ENCODE data around the gene USP2.
"Not testable (repeated sequence)": the region's sequence is repeated elsewhere in the genome, so short reads cannot be mapped to it uniquely, and the experiment has no call there.

USP2 gene

GRCh38 chr11:119414321-119414720 is 32.8 kb upstream of the USP2 start:
- no peak for DNase-seq

GRCh38 chr11:119412072-119412471 is 30.6 kb upstream of the USP2 start:
- no peak for DNase-seq

GRCh38 chr11:119410501-119410900 is 29.0 kb upstream of the USP2 start:
- no peak for DNase-seq

GRCh38 chr11:119409731-119410130 is 28.2 kb upstream of the USP2 start:
- no peak for DNase-seq

- DNase-seq = no peak
Observed at GRCh38 chr11:119406005-119406404, 24.5 kb upstream of the USP2 start.

- not testable (repeated sequence) for DNase-seq
Observed at GRCh38 chr11:119405448-119405847, 24.0 kb upstream of the USP2 start.

GRCh38 chr11:119404872-119405271 is 23.4 kb upstream of the USP2 start:
- DNase-seq = no peak

GRCh38 chr11:119403021-119403420 is 21.5 kb upstream of the USP2 start:
- no peak for DNase-seq

- DNase-seq = no peak
Observed at GRCh38 chr11:119402470-119402869, 21.0 kb upstream of the USP2 start.

GRCh38 chr11:119400860-119401259 is 19.4 kb upstream of the USP2 start:
- no peak for DNase-seq

- DNase-seq = no peak
Observed at GRCh38 chr11:119397740-119398139, 16.2 kb upstream of the USP2 start.

- DNase-seq = no peak
Observed at GRCh38 chr11:119396835-119397234, 15.3 kb upstream of the USP2 start.

- DNase-seq = no peak
Observed at GRCh38 chr11:119391275-119391674, 9.8 kb upstream of the USP2 start.

GRCh38 chr11:119389611-119390254 is 8.2 kb upstream of the USP2 start:
- DNase-seq = no peak

GRCh38 chr11:119388103-119388502 is 6.6 kb upstream of the USP2 start:
- DNase-seq = no peak

GRCh38 chr11:119384332-119384731 is 2.8 kb upstream of the USP2 start:
- no peak for DNase-seq

GRCh38 chr11:119382513-119382912 is 1.0 kb upstream of the USP2 start:
- DNase-seq = not testable (repeated sequence)

GRCh38 chr11:119382101-119382500 is 611 bp upstream of the USP2 start:
- no peak for DNase-seq

- no peak for DNase-seq
Observed at GRCh38 chr11:119380827-119381180, 686 bp downstream of the USP2 start.

- no peak for DNase-seq
Observed at GRCh38 chr11:119380160-119380826, 1.2 kb downstream of the USP2 start.

- no peak for DNase-seq
Observed at GRCh38 chr11:119378851-119379465, 2.5 kb downstream of the USP2 start.

GRCh38 chr11:119377961-119378667 is 3.4 kb downstream of the USP2 start:
- DNase-seq = no peak

GRCh38 chr11:119377112-119377901 is 4.2 kb downstream of the USP2 start:
- DNase-seq = no peak
